SH-SY5Y (cell line): ENCODE results near the gene CA10.

ENCODE experiments used
- GATA2 ChIP-seq: IDR thresholded peaks from 2 replicates; pipeline ENCODE4 v1.6.1; 2011; ENCODE audit warnings: mild to moderate bottlenecking, low read depth, low read length
- GATA3 ChIP-seq: IDR thresholded peaks from 2 replicates; pipeline ENCODE4 v1.6.1; 2011; ENCODE audit warnings: low read depth, mild to moderate bottlenecking, low read length, moderate library complexity

GRCh38 chr17:52154466-52154865, 4.0 kb downstream of the CA10 start:
- no peak for TF ChIP-seq GATA2
- no peak for TF ChIP-seq GATA3
